Heart right ventricle (tissue), 16 donors: ENCODE data around the gene GCK. TPM values are rescaled to one million over a fixed set of nuclear protein-coding genes. Genes with fewer than 3 reads are reported as not detected.

Experiments
- ATAC-seq, 8 donors: fragments of 200-7000 bp; cut with Tn5 transposase; one replicate each; pipeline ENCODE4 v1.9.1; 2020; ENCODE audit warnings: mild to moderate bottlenecking in 8 of 8, moderate library complexity in 8 of 8, moderate number of reproducible peaks in 1 of 8
- DNase-seq, 2 donors: peaks; one replicate each; pipeline ENCODE4 v3.0.0-alpha.2; 2020
- H3K27ac ChIP-seq, 10 donors: fragments of 200-600 bp; sonication (generic) in 2 of 10; one replicate each; pipeline versions ENCODE4 v1.5.0 to v1.8.0; 2020 to 2022; ENCODE audit warnings: mild to moderate bottlenecking in 3 of 10
- H3K27me3 ChIP-seq, 7 donors: fragments of 200-600 bp; one replicate each; pipeline ENCODE4 v1.8.0; 2021 to 2022; ENCODE audit warnings: mild to moderate bottlenecking in 2 of 7
- H3K36me3 ChIP-seq, 9 donors: fragments of 200-600 bp; sonication (generic) in 1 of 9; one replicate each; pipeline versions ENCODE4 v1.5.0 to v1.8.0; 2020 to 2022; ENCODE audit warnings: mild to moderate bottlenecking in 2 of 9
- H3K4me1 ChIP-seq, 9 donors: fragments of 200-600 bp; sonication (generic) in 1 of 9; one replicate each; pipeline versions ENCODE4 v1.5.0 to v1.8.0; 2020 to 2022; ENCODE audit warnings: mild to moderate bottlenecking in 4 of 9
- H3K4me3 ChIP-seq, 10 donors: fragments of 200-600 bp; sonication (generic) in 2 of 10; one replicate each; pipeline versions ENCODE4 v1.5.0 to v1.8.0; 2020 to 2022; ENCODE audit warnings: mild to moderate bottlenecking in 7 of 10, moderate library complexity in 2 of 10
- H3K9me3 ChIP-seq, 11 donors: fragments of 200-600 bp in 10 of 11; sonication (generic) in 2 of 11; one replicate each; pipeline versions ENCODE4 v1.5.0 to v1.8.0; 2013 to 2022; ENCODE audit warnings: mild to moderate bottlenecking in 2 of 11, control low read depth in 1 of 11, moderate library complexity in 1 of 11
- WGBS, 2 donors: extraction: QIAGEN DNeasy Blood & Tissue Kit; methylation state at CpG; one replicate each; pipeline ENCODE4 v1.1.7; 2013; ENCODE audit warnings: inconsistent platforms in 1 of 2; 5-methylcytosine and 5-hydroxymethylcytosine counted together
- intact Hi-C, 10 donors: fragments of 100-400 bp; cut with DNase I; formaldehyde crosslinking; loops; one replicate each; pipeline versions ENCODE4 v1.11.1 to v1.14.2; 2022
- polyA plus RNA-seq, 2 donors: library from polyadenylated mRNA; stranded (reverse); fragments of 200-250 nt; gene quantifications; one replicate each; pipeline ENCODE4 v1.2.3, GENCODE V29; 2013
- total RNA-seq, 10 donors: library from RNA; stranded (reverse); fragmentation: NEBNext Ultra II Directional in 3 of 10; extraction: Animal tissue kit (Norgen Biotek cat#: 25700) in 3 of 10; gene quantifications; one replicate each; pipeline versions ENCODE4 v1.2.1 to v1.2.4, GENCODE V29; 2021 to 2023
- TF ChIP-seq, protein P1 (sequence below), 9 donors: fragments of 200-600 bp; sonication (generic) in 2 of 9; IDR thresholded peaks; one replicate each; pipeline versions ENCODE4 v1.5.0 to v1.8.0; 2021 to 2022; ENCODE audit warnings: antibody characterized with exemption in 9 of 9, mild to moderate bottlenecking in 5 of 9, moderate library complexity in 1 of 9
- donor health status: Arrhythmogenic right ventricular cardiomyopathy.
- donor health status: ischemic (EF 13 %, LVEDD 7.1; RV severe dilation, severe dysfunction).
- donor health status: healthy with polysubstance abuse.
- donor health status: DM: no; HTN: yes; CAD: no.
- donor health status: DM: no; HTN: no; CAD: no.
- donor health status: ischemic (EF 25% LVEDD 6.9; RV normal size, moderate dysfunction).
- donor health status: ischemic (EF 25% LVEDD 5.7; RV mildly dilated, moderate dysfunction).
- donor health status: healthy.
- donor health status: DM: yes; HTN: yes; CAD: no.
- donor health status: Ischemic cardiomyopathy.
- donor health status: ischemic (EF 35%, LVEDD 5.7; RV mildly dilated, moderate dysfunction).
- donor health status: nonischemic (EF 11% LVEDD 7.7; RV severe dilation, severe dysfunction).
- donor health status: DM: yes; HTN: yes; CAD: no.
- donor health status: PGD.
- donor health status: ischemic (EF 29% LVEDD 5.4; RV normal size, mild dysfunction).
- donor health status: nonischemic (EF 23%, LVEDD 6.1; RV moderate dilation, normal function).

The GCK gene
- total and polyA plus RNA-seq, 12 donors, result 0.50 to 6.0 (median 1.5) TPM

DNA sequence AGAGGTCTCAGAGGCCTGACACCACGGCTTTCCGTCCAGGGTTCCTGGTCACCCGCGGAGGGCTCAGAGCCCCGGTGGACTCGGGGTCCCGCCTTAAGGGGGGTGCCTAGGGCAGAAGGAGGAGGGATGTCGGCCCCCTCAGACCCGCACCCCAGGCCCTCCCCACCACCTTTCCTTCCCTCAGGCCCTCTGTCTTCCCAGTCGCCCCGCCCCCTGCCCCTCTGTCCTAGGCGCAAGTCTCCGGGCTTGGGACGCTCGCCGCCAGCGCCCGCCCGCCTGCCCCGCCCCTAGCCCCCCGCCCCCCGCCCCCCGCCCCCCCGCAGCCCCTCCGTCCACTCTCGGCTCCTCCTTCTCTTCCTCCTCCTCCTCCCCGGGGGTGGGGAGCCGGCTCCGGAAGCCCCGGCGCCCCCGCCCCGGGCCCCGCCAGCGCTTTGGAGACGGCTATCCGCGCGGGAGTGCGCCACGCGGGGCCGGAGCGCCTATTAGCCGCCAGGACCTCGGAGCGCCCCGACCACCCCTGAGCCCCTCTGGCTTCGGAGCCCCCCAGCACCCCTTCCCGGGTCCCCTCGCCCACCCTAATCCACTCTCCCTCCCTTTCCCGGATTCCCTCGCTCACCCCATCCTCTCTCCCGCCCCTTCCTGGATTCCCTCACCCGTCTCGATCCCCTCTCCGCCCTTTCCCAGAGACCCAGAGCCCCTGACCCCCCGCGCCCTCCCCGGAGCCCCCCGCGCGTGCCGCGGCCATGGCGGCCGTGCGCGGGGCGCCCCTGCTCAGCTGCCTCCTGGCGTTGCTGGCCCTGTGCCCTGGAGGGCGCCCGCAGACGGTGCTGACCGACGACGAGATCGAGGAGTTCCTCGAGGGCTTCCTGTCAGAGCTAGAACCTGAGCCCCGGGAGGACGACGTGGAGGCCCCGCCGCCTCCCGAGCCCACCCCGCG, 85.0 kb downstream of the GCK start, which contains the start of gene AEBP1:
Gene AEBP1, plus strand, starts transcription at position 423 of the 937 bp plus-strand sequence. Its CDS starts 321 bp downstream, at position 744.
- Histone ChIP-seq H3K4me1 (peaks cover 3 to 65% (median 20%) of the 10 kb centered on the region in 9 donors), H3K9me3 (no peaks in the 10 kb centered on the region), H3K36me3 (peaks cover 0 to 22% (median 0%) of the 10 kb centered on the region in 9 donors), H3K27me3 (peaks cover 0 to 26% (median 0%) of the 10 kb centered on the region in 7 donors), H3K4me3 (peak within 1 kb of the TSS; percentile 38 to 66 (median 60)), H3K27ac (peak within 1 kb of the TSS; percentile 1 to 91 (median 80))
- DNase-seq (peak in 1 of 2 donors; percentile 44), ATAC-seq (peak in 7 of 8 donors; percentile 22 to 63 (median 35))
- 5 to 8% methylated on average over 43 to 87 of the region's 87 CpGs for WGBS, 2 donors
- intact Hi-C loops, result no loop called here
- TF ChIP-seq, protein P1, sequence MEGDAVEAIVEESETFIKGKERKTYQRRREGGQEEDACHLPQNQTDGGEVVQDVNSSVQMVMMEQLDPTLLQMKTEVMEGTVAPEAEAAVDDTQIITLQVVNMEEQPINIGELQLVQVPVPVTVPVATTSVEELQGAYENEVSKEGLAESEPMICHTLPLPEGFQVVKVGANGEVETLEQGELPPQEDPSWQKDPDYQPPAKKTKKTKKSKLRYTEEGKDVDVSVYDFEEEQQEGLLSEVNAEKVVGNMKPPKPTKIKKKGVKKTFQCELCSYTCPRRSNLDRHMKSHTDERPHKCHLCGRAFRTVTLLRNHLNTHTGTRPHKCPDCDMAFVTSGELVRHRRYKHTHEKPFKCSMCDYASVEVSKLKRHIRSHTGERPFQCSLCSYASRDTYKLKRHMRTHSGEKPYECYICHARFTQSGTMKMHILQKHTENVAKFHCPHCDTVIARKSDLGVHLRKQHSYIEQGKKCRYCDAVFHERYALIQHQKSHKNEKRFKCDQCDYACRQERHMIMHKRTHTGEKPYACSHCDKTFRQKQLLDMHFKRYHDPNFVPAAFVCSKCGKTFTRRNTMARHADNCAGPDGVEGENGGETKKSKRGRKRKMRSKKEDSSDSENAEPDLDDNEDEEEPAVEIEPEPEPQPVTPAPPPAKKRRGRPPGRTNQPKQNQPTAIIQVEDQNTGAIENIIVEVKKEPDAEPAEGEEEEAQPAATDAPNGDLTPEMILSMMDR (IDR thresholded peaks at IDR 0.05), result peak in 1 of 9 donors; percentile 7

DNA sequence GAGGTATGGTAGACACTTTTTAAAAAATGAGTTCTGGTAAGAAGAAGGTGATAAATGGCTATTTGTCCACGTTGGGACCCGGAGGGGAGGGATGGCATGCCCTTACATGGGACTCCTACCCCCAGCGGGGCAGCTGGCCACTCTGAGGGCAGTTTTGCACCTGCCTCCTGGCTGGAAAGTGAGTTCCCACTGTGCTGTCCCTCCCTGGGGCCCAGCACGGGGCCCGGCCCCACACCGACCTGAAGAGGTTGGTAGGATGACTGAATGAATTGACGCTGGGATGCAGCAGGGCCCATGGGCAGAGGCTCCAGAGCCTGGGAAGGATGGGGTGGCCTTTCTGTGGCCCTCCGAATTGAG, 85.7 kb downstream of the GCK start:
- no peak for ATAC-seq

DNA sequence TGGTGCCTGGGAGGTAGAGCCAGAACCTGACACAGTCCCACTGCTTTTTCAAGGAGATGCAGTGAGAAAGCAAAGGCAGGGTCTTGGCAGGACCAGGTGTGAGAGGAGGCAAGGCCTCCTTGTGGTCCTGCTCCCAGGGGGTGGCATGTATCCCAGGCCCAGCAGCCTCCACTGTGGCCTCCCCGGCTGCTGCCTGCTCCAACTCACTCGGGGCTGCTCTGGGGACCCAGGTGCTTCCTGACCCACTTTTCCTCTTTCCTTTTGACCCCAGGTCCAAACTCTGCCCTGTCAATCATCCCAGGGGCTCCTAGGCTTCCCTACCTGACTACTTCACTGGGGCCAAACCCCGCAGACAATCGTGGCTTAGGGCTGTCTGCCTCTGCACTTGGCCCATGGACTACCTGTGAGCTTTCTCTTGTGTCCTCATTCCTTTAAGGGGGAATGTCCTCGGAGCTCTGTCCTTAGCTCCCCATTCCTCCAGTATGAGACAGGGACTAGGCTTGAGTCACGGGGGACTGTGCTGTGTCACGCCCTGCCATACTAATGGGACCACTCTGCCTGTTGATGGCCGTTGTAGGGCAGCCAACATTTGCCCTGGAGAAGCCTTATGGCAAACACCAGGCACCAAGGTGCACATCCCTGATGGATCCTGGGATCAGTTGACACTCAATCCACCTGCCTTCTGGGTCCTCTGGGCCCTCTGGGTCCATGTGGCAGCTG, 86.2 kb downstream of the GCK start:
- H3K27ac ChIP-seq, result peak overlapping the region in 9 of 10 donors; percentile 13 to 91 (median 74)
- peaks cover 0 to 11% (median 0%) of the 10 kb centered on the region in 9 donors for H3K36me3 ChIP-seq
- no peak overlapping the region for H3K4me3 ChIP-seq
- TF ChIP-seq, protein P1 (IDR thresholded peaks at IDR 0.05), result no peak
- 78 to 91% methylated on average over 8 of the region's 8 CpGs for WGBS, 2 donors
- H3K9me3 ChIP-seq, result no peaks in the 10 kb centered on the region
- peaks cover 0 to 26% (median 0%) of the 10 kb centered on the region in 7 donors for H3K27me3 ChIP-seq
- intact Hi-C loops, result no loop called here
- peaks cover 3 to 68% (median 20%) of the 10 kb centered on the region in 9 donors for H3K4me1 ChIP-seq
- no peak for DNase-seq
- no peak for ATAC-seq

More for the DNA sequence above, 85.7 kb downstream of the GCK start:
- Histone ChIP-seq H3K9me3 (no peaks in the 10 kb centered on the region), H3K4me1 (peaks cover 3 to 68% (median 20%) of the 10 kb centered on the region in 9 donors), H3K27ac (peak overlapping the region; percentile 1 to 91 (median 72)), H3K4me3 (peak overlapping the region in 5 of 10 donors; percentile 61 to 66 (median 64)), H3K36me3 (peaks cover 0 to 15% (median 0%) of the 10 kb centered on the region in 9 donors), H3K27me3 (peaks cover 0 to 26% (median 0%) of the 10 kb centered on the region in 7 donors)
- no peak for DNase-seq
- WGBS, 2 donors, result 73 to 81% methylated on average over 8 of the region's 8 CpGs
- TF ChIP-seq, protein P1 (IDR thresholded peaks at IDR 0.05), result no peak
- intact Hi-C loops, result no loop called here
